ENCODE measurements around the gene TFE3. TPM values are rescaled to one million over a fixed set of nuclear protein-coding genes. Genes with fewer than 3 reads are reported as not detected.

The TFE3 gene
- total RNA-seq, 1 experiment from 2014 or later, result 46.4 TPM

- Mint-ChIP-seq H3K9me3 (no peaks in the 10 kb centered on the region), H3K36me3 (peaks cover 38% of the 10 kb centered on the region), H3K4me1 (peaks cover 12% of the 10 kb centered on the region), H3K4me3 (no peak overlapping the region), H3K27ac (no peak overlapping the region), H3K27me3 (ENCODE audit: low read depth) (no peaks in the 10 kb centered on the region)
- CTCF ChIA-PET, result no interaction called here
- ATAC-seq, result no peak; the same call in 1 of the 2 replicates
- TF ChIP-seq, protein P1, sequence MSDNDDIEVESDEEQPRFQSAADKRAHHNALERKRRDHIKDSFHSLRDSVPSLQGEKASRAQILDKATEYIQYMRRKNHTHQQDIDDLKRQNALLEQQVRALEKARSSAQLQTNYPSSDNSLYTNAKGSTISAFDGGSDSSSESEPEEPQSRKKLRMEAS (CRISPR knock-in tag; IDR thresholded peaks at IDR 0.05), result no peak
- TF ChIP-seq, protein P2, sequence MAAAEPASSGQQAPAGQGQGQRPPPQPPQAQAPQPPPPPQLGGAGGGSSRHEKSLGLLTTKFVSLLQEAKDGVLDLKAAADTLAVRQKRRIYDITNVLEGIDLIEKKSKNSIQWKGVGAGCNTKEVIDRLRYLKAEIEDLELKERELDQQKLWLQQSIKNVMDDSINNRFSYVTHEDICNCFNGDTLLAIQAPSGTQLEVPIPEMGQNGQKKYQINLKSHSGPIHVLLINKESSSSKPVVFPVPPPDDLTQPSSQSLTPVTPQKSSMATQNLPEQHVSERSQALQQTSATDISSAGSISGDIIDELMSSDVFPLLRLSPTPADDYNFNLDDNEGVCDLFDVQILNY (CRISPR knock-in tag; IDR thresholded peaks at IDR 0.05), result no peak
- TF ChIP-seq NR1H2 (CRISPR knock-in tag; IDR thresholded peaks at IDR 0.05), result no peak
- no peak for DNase-seq (ENCODE audit: low spot score)
- POLR2A ChIA-PET, result interaction anchor here (1.7 kb wide), 1 partner anchor 9 kb away, joined by 8 read pairs; no protein-coding TSS in a partner anchor
These were observed 12.9 kb downstream of the TFE3 start for GRCh38 chrX:49030283-49030682.

DNA sequence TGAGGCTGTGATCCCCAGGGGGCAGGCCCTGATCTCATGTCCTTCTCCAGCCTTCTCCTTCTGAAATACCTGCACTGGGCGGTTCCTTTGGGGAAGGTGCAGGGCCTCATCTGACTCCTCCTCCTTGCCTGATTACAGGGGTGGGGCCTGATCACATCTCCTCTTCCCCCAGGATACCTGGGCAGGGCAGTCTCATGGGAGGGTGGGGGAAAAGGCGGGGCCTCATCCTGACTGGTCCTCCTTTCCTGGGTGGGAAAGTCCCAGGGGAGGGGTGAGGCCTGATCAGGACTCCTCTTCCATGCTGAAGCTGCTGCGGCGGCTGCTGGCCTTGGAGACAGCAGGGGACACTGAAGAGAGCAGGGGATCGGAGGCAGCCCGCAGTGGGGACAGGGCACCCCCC lies 13.3 kb downstream of the TFE3 start:
- H3K9me3 Mint-ChIP-seq, result no peaks in the 10 kb centered on the region
- no peak overlapping the region for H3K4me3 Mint-ChIP-seq
- no peaks in the 10 kb centered on the region for H3K27me3 Mint-ChIP-seq (ENCODE audit: low read depth)
- H3K36me3 Mint-ChIP-seq, result peaks cover 37% of the 10 kb centered on the region
- POLR2A ChIA-PET, result interaction anchor here (1.7 kb wide), 1 partner anchor 10 kb away, joined by 8 read pairs; no protein-coding TSS in a partner anchor
- peak; percentile 95 for ATAC-seq
- DNase-seq (ENCODE audit: low spot score), result peak; percentile 69
- H3K4me1 Mint-ChIP-seq, result peaks cover 12% of the 10 kb centered on the region
- TF ChIP-seq SMAD4 (CRISPR knock-in tag; IDR thresholded peaks at IDR 0.05), result no peak
- TF ChIP-seq IRF2 (CRISPR knock-in tag; IDR thresholded peaks at IDR 0.05; ENCODE audit: borderline replicate concordance, low read depth), result no peak
- TF ChIP-seq GTF2I (CRISPR knock-in tag; conservative IDR thresholded peaks at IDR 0.05), result no peak
- no peak for TF ChIP-seq GRHL2 (CRISPR knock-in tag; IDR thresholded peaks at IDR 0.05; ENCODE audit: insufficient replicate concordance, severe bottlenecking)
- no peak for TF ChIP-seq TEAD1 (CRISPR knock-in tag; IDR thresholded peaks at IDR 0.05)
- TF ChIP-seq ZNF423 (CRISPR knock-in tag; IDR thresholded peaks at IDR 0.05), result no peak
- TF ChIP-seq ZNF396 (CRISPR knock-in tag; IDR thresholded peaks at IDR 0.05; ENCODE audit: borderline replicate concordance), result no peak
- no peak for TF ChIP-seq PRRX2 (CRISPR knock-in tag; IDR thresholded peaks at IDR 0.05)
- TF ChIP-seq ZNF416 (CRISPR knock-in tag; IDR thresholded peaks at IDR 0.05), result no peak
- no peak for TF ChIP-seq ATF3 (CRISPR knock-in tag; conservative IDR thresholded peaks at IDR 0.05)
- TF ChIP-seq CREB1 (CRISPR knock-in tag; IDR thresholded peaks at IDR 0.05), result no peak
- no peak for TF ChIP-seq ATF1 (CRISPR knock-in tag; IDR thresholded peaks at IDR 0.05)
- TF ChIP-seq NR3C1 (CRISPR knock-in tag; conservative IDR thresholded peaks at IDR 0.05; ENCODE audit: low read depth), result no peak
- TF ChIP-seq ZSCAN18 (CRISPR knock-in tag; IDR thresholded peaks at IDR 0.05), result no peak
- TF ChIP-seq NR2C2 (CRISPR knock-in tag; IDR thresholded peaks at IDR 0.05), result no peak
- no peak for TF ChIP-seq ZNF121 (CRISPR knock-in tag; IDR thresholded peaks at IDR 0.05)
- no peak for TF ChIP-seq TEAD4 (CRISPR knock-in tag; IDR thresholded peaks at IDR 0.05)
- TF ChIP-seq STAT6 (CRISPR knock-in tag; conservative IDR thresholded peaks at IDR 0.05; ENCODE audit: low read depth), result no peak
- CTCF ChIA-PET, result no interaction called here
- peak overlapping the region; percentile 57; the same call in 1 of the 2 replicates for H3K27ac Mint-ChIP-seq
